DOHH2 (cell line): ENCODE data around the gene AEBP1.

ENCODE experiments used
- H3F3A ChIP-seq: fragments of 200-600 bp; sonication (generic), shearing (Covaris generic); 2 replicates; pipeline ENCODE4 v1.6.0; 2016; ENCODE audit warnings: antibody characterized with exemption, mild to moderate bottlenecking; ENCODE audit not compliant: control insufficient read depth, insufficient read depth
- H3K27ac ChIP-seq: fragments of 200-600 bp; sonication (generic); 2 replicates; pipeline ENCODE4 v1.5.1; 2014; ENCODE audit warnings: low read depth, mild to moderate bottlenecking, low read length, moderate library complexity
- H3K27me3 ChIP-seq: fragments of 200-600 bp; sonication (generic); 2 replicates; pipeline ENCODE4 v1.6.1; 2014; ENCODE audit warnings: mild to moderate bottlenecking, low read length, mixed read lengths; ENCODE audit not compliant: control insufficient read depth
- H3K36me3 ChIP-seq: fragments of 200-600 bp; sonication (generic); 2 replicates; pipeline ENCODE4 v1.6.1; 2014; ENCODE audit warnings: mild to moderate bottlenecking, low read length, moderate library complexity, mixed read lengths; ENCODE audit not compliant: control insufficient read depth
- H3K4me1 ChIP-seq: fragments of 200-600 bp; sonication (generic); 2 replicates; pipeline ENCODE4 v1.6.1; 2014; ENCODE audit warnings: mild to moderate bottlenecking, low read length, mixed read lengths; ENCODE audit not compliant: control insufficient read depth
- H3K4me2 ChIP-seq: fragments of 200-600 bp; sonication (generic); 2 replicates; pipeline ENCODE4 v1.6.0; 2014; ENCODE audit warnings: mild to moderate bottlenecking, low read length, moderate library complexity
- H3K4me3 ChIP-seq: fragments of 200-600 bp; sonication (generic); 2 replicates; pipeline ENCODE4 v1.5.1; 2014; ENCODE audit warnings: mild to moderate bottlenecking, low read length, mixed read lengths
- H3K79me2 ChIP-seq: fragments of 200-600 bp; sonication (generic); 2 replicates; pipeline ENCODE4 v1.6.1; 2014; ENCODE audit warnings: mild to moderate bottlenecking, low read length, mixed read lengths; ENCODE audit not compliant: control insufficient read depth
- H3K9me2 ChIP-seq: fragments of 200-600 bp; sonication (generic); replicated peaks from 2 replicates; pipeline ENCODE4 v1.6.1; 2014; ENCODE audit warnings: mild to moderate bottlenecking, low read length, mixed read lengths; ENCODE audit not compliant: control insufficient read depth
- H3K9me3 ChIP-seq: fragments of 200-600 bp; sonication (generic); 2 replicates; pipeline ENCODE4 v1.6.1; 2014; ENCODE audit warnings: antibody characterized with exemption, low read length, mixed read lengths; ENCODE audit not compliant: control insufficient read depth, insufficient read depth
- H4K20me1 ChIP-seq: fragments of 200-600 bp; sonication (generic); 2 replicates; pipeline ENCODE4 v1.6.0; 2014; ENCODE audit warnings: low read depth, mild to moderate bottlenecking, antibody characterized with exemption, low read length, moderate library complexity; ENCODE audit not compliant: control insufficient read depth, insufficient read depth
- EZH2phosphoT487 ChIP-seq: fragments of 200-600 bp; sonication (generic); IDR thresholded peaks from 2 replicates; pipeline ENCODE4 v1.6.1; 2017; ENCODE audit warnings: borderline replicate concordance, mild to moderate bottlenecking, antibody characterized with exemption, low read length, moderate library complexity, mixed read lengths
- TF ChIP-seq, protein P1 (sequence below): fragments of 200-600 bp; sonication (generic); IDR thresholded peaks from one replicate; pipeline ENCODE4 v1.5.1; 2014; ENCODE audit warnings: antibody characterized with exemption, mild to moderate bottlenecking, low read depth, low read length; ENCODE audit not compliant: poor library complexity, severe bottlenecking

AEBP1 gene

GRCh38 chr7:44060091-44060947 is 43.8 kb upstream of the AEBP1 start:
- Histone ChIP-seq H3K27me3 (peaks cover 11% of the 10 kb centered on the region), H3K9me2 (no peaks in the 10 kb centered on the region), H3K36me3 (peaks cover 71% of the 10 kb centered on the region), H3K27ac (peak overlapping the region; percentile 74; the same call in 1 of the 2 replicates), H3K4me2 (no peak overlapping the region), H3K79me2 (peaks cover 15% of the 10 kb centered on the region), H4K20me1 (peaks cover 5% of the 10 kb centered on the region; the same call in 1 of the 2 replicates), H3K4me3 (no peak overlapping the region), H3K9me3 (no peaks in the 10 kb centered on the region), H3K4me1 (peaks cover 44% of the 10 kb centered on the region), H3F3A (peaks cover 4% of the 10 kb centered on the region)
- no peak for TF ChIP-seq EZH2phosphoT487
- TF ChIP-seq, protein P1, sequence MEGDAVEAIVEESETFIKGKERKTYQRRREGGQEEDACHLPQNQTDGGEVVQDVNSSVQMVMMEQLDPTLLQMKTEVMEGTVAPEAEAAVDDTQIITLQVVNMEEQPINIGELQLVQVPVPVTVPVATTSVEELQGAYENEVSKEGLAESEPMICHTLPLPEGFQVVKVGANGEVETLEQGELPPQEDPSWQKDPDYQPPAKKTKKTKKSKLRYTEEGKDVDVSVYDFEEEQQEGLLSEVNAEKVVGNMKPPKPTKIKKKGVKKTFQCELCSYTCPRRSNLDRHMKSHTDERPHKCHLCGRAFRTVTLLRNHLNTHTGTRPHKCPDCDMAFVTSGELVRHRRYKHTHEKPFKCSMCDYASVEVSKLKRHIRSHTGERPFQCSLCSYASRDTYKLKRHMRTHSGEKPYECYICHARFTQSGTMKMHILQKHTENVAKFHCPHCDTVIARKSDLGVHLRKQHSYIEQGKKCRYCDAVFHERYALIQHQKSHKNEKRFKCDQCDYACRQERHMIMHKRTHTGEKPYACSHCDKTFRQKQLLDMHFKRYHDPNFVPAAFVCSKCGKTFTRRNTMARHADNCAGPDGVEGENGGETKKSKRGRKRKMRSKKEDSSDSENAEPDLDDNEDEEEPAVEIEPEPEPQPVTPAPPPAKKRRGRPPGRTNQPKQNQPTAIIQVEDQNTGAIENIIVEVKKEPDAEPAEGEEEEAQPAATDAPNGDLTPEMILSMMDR: no peak

DNA sequence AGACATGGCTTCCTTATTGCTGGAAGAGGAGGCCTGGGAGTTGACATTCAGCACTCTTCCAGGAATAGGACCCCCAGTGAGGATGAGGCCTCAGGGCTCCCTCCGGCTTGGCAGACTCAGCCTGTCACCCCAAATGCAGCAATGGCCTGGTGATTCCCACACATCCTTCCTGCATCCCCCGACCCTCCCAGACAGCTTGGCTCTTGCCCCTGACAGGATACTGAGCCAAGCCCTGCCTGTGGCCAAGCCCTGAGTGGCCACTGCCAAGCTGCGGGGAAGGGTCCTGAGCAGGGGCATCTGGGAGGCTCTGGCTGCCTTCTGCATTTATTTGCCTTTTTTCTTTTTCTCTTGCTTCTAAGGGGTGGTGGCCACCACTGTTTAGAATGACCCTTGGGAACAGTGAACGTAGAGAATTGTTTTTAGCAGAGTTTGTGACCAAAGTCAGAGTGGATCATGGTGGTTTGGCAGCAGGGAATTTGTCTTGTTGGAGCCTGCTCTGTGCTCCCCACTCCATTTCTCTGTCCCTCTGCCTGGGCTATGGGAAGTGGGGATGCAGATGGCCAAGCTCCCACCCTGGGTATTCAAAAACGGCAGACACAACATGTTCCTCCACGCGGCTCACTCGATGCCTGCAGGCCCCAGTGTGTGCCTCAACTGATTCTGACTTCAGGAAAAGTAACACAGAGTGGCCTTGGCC is 43.0 kb upstream of the AEBP1 start:
- H3K79me2 ChIP-seq: peaks cover 8% of the 10 kb centered on the region
- TF ChIP-seq EZH2phosphoT487: no peak
- TF ChIP-seq, protein P1: no peak
- H3K4me3 ChIP-seq: no peak overlapping the region
- H4K20me1 ChIP-seq: peaks cover 10% of the 10 kb centered on the region; the same call in 1 of the 2 replicates
- peaks cover 51% of the 10 kb centered on the region for H3K4me1 ChIP-seq
- no peak overlapping the region for H3K27ac ChIP-seq
- H3K36me3 ChIP-seq: peaks cover 64% of the 10 kb centered on the region
- no peak overlapping the region for H3K4me2 ChIP-seq
- H3K27me3 ChIP-seq: peaks cover 19% of the 10 kb centered on the region
- peaks cover 2% of the 10 kb centered on the region; the same call in 1 of the 2 replicates for H3F3A ChIP-seq
- no peaks in the 10 kb centered on the region for H3K9me2 ChIP-seq
- no peaks in the 10 kb centered on the region for H3K9me3 ChIP-seq

- peaks cover 50% of the 10 kb centered on the region for H3K4me1 ChIP-seq
- no peak overlapping the region for H3K27ac ChIP-seq
- peaks cover 10% of the 10 kb centered on the region; the same call in 1 of the 2 replicates for H4K20me1 ChIP-seq
- peaks cover 2% of the 10 kb centered on the region; the same call in 1 of the 2 replicates for H3F3A ChIP-seq
- peaks cover 2% of the 10 kb centered on the region for H3K79me2 ChIP-seq
- H3K36me3 ChIP-seq: peaks cover 57% of the 10 kb centered on the region
- peaks cover 25% of the 10 kb centered on the region for H3K27me3 ChIP-seq
- H3K9me2 ChIP-seq: no peaks in the 10 kb centered on the region
- no peaks in the 10 kb centered on the region for H3K9me3 ChIP-seq
- TF ChIP-seq EZH2phosphoT487: no peak
- TF ChIP-seq, protein P1: no peak
- H3K4me3 ChIP-seq: no peak overlapping the region
- H3K4me2 ChIP-seq: no peak overlapping the region
Observed at GRCh38 chr7:44061645-44062179, 42.4 kb upstream of the AEBP1 start.
